Mammary epithelial cell (primary cell): ENCODE data around the gene F2RL3.

ENCODE experiments used
- EZH2 ChIP-seq: IDR thresholded peaks from 2 replicates; pipeline ENCODE4 v1.6.1; 2012; ENCODE audit warnings: low read length, inconsistent platforms, borderline replicate concordance
- TF ChIP-seq, protein P1 (sequence below), 2 donors: IDR thresholded peaks in 1 of 2; conservative IDR thresholded peaks in 1 of 2; 2 replicates each; pipeline ENCODE4 v1.5.1; 2011 to 2012; ENCODE audit warnings: inconsistent platforms in 2 of 2, low read length in 2 of 2, mild to moderate bottlenecking in 2 of 2, control low read depth in 1 of 2, low read depth in 1 of 2; ENCODE audit not compliant: insufficient read depth in 1 of 2; ENCODE audit errors: extremely low read depth in 1 of 2

DNA sequence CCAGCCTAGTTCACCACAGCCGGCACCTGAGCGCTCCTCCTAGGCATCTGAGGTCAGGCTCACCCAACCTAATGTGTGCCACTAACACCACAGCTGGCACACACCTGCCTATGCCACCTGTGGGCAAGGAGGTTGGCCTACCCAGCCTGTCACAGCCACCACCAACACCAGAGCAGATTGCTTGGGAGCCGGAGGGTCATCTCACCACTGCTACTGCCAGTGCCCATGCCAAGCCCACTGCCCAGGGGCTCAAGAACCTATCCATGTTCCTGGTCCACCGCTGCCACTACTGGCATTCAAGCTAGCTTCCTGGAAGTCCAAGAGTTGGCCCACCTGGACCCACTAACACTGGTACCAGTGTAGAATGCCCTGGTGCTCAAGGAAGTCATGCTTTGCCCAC is 42.5 kb downstream of the F2RL3 start:
- TF ChIP-seq EZH2: no peak
- TF ChIP-seq, protein P1, sequence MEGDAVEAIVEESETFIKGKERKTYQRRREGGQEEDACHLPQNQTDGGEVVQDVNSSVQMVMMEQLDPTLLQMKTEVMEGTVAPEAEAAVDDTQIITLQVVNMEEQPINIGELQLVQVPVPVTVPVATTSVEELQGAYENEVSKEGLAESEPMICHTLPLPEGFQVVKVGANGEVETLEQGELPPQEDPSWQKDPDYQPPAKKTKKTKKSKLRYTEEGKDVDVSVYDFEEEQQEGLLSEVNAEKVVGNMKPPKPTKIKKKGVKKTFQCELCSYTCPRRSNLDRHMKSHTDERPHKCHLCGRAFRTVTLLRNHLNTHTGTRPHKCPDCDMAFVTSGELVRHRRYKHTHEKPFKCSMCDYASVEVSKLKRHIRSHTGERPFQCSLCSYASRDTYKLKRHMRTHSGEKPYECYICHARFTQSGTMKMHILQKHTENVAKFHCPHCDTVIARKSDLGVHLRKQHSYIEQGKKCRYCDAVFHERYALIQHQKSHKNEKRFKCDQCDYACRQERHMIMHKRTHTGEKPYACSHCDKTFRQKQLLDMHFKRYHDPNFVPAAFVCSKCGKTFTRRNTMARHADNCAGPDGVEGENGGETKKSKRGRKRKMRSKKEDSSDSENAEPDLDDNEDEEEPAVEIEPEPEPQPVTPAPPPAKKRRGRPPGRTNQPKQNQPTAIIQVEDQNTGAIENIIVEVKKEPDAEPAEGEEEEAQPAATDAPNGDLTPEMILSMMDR (conservative IDR thresholded peaks at IDR 0.05 in 1 of 2, IDR thresholded peaks at IDR 0.05 in 1 of 2; ENCODE audit: extremely low read depth in 1 of 2, insufficient read depth in 1 of 2, low read depth in 1 of 2, low read length in 2 of 2): no peak
